ENCODE results near the gene NYNRIN. TPM values are rescaled to one million over a fixed set of nuclear protein-coding genes. Genes with fewer than 3 reads are reported as not detected.
"Not testable (repeated sequence)": the region's sequence is repeated elsewhere in the genome, so short reads cannot be mapped to it uniquely, and the experiment has no call there.

NYNRIN gene
- polyA plus RNA-seq, 1 donor from 2014 or later, result 5.7 TPM

DNA sequence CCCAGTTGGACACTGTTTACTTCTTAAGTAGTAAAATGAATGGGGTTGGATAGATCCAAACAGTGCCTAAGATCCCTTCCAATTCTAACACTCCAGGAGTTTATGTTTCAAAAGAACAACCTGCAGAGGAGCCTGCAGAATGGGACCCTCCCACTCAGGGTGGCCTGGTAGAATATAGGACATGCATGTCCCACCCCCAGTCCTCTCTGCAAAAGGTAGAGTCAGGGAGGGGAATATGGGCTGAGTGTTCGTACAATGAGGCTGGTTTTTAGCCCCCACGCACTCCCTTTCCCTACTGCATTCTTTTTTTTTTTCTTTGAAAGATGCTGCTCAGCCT is 11.8 kb upstream of the NYNRIN start:
- H2AFZ ChIP-seq (ENCODE audit: low read depth, low read length), result no peak overlapping the region
- H3K9ac ChIP-seq (ENCODE audit: low read length), result no peak overlapping the region
- H3K79me2 ChIP-seq (replicated peaks; ENCODE audit: insufficient read depth, low read length), result no peaks in the 10 kb centered on the region
- H3F3A ChIP-seq (ENCODE audit: insufficient read depth, low read length, poor library complexity, severe bottlenecking), result no peaks in the 10 kb centered on the region
- no peak overlapping the region for H3K27ac ChIP-seq (ENCODE audit: low read length)
- no peaks in the 10 kb centered on the region for H3K36me3 ChIP-seq (ENCODE audit: insufficient read depth, low read length)
- no peak overlapping the region for H3K4me3 ChIP-seq (ENCODE audit: low read length)
- H3K9me3 ChIP-seq (ENCODE audit: low read length), result no peaks in the 10 kb centered on the region
- TF ChIP-seq EP300 (conservative IDR thresholded peaks at IDR 0.05; ENCODE audit: poor library complexity, severe bottlenecking) (no peak), EZH2 (IDR thresholded peaks at IDR 0.05; ENCODE audit: borderline replicate concordance, insufficient read depth, low read length, poor library complexity, severe bottlenecking) (no peak), TAF1 (IDR thresholded peaks at IDR 0.05; ENCODE audit: low read depth) (no peak)
- H3K27me3 ChIP-seq (ENCODE audit: insufficient read depth, low read depth, low read length), result no peaks in the 10 kb centered on the region
- H3K4me2 ChIP-seq (ENCODE audit: low read length), result no peak overlapping the region
- no peaks in the 10 kb centered on the region for H4K20me1 ChIP-seq (ENCODE audit: insufficient read depth)
- no peaks in the 10 kb centered on the region for H3K9me2 ChIP-seq (ENCODE audit: insufficient read depth, low read length)

DNA sequence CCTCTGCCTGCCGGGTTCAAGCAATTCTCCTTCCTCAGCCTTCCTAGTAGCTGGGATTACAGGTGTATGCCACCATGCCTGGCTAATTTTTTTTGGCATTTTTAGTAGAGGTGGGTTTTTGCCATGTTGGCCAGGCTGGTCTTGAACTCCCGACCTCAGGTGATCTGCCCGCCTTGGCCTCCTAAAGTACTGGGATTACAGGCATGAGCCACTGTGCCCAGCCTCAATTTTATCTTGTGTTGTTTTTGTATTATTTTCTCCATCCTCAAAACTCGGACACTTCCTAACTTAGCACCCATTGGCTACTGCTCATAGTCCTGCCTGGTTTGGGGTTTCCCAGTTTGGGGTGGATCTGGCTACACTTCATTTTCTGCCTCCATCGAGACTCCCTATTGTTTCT is 11.2 kb upstream of the NYNRIN start:
- not testable (repeated sequence) for H4K20me1 ChIP-seq (ENCODE audit: insufficient read depth); H3K4me2 ChIP-seq (ENCODE audit: low read length); H3K4me3 ChIP-seq (ENCODE audit: low read length); H3K9ac ChIP-seq (ENCODE audit: low read length); H3K9me2 ChIP-seq (ENCODE audit: insufficient read depth, low read length); H3K9me3 ChIP-seq (ENCODE audit: low read length); H3F3A ChIP-seq (ENCODE audit: insufficient read depth, low read length, poor library complexity, severe bottlenecking); H3K36me3 ChIP-seq (ENCODE audit: insufficient read depth, low read length); H3K79me2 ChIP-seq (replicated peaks; ENCODE audit: insufficient read depth, low read length); H3K27me3 ChIP-seq (ENCODE audit: insufficient read depth, low read depth, low read length); H2AFZ ChIP-seq (ENCODE audit: low read depth, low read length); H3K27ac ChIP-seq (ENCODE audit: low read length)

DNA sequence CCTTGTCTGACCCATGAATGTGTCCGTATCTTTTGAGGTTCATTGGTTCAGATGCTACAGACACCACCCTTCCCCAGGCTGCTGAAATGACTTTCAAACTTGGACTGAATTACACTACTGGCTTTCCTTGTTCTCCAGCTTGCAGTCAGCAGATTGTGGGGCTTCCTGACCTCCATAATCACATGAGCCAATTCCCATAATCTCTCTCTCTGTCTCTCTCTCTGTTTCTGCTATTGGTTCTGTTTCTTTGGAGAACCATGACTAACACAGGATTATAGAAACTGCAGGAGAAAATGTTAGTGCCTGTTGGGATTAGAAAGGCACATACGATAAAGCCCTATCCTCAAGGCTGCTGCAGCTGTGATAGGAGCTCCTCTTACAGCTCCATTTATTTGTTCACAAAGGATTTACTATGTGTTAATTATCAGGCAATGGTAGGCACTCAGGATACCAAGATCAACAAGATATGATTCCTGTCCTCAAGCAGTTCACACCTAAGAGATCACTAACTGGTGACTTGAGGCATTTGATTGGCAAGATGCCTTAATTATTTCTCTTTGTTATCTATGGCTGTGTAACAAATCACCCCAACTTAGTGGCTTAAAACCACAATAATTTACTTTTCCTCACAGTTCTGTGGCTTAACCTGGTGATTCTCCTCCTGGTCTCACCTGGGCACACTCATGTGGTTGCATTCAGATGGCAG is 10.2 kb upstream of the NYNRIN start:
- H3K36me3 ChIP-seq (ENCODE audit: insufficient read depth, low read length), result no peaks in the 10 kb centered on the region
- no peak overlapping the region for H2AFZ ChIP-seq (ENCODE audit: low read depth, low read length)
- no peaks in the 10 kb centered on the region for H4K20me1 ChIP-seq (ENCODE audit: insufficient read depth)
- TF ChIP-seq MXI1 (conservative IDR thresholded peaks at IDR 0.05; ENCODE audit: poor library complexity, severe bottlenecking) (no peak), RAD21 (conservative IDR thresholded peaks at IDR 0.05) (no peak), SMC3 (conservative IDR thresholded peaks at IDR 0.05; ENCODE audit: poor library complexity) (no peak), EP300 (conservative IDR thresholded peaks at IDR 0.05; ENCODE audit: poor library complexity, severe bottlenecking) (no peak), REST (IDR thresholded peaks at IDR 0.05; ENCODE audit: borderline replicate concordance) (no peak)
- H3K9ac ChIP-seq (ENCODE audit: low read length), result no peak overlapping the region
- no peaks in the 10 kb centered on the region for H3K9me2 ChIP-seq (ENCODE audit: insufficient read depth, low read length)
- no peak overlapping the region for H3K27ac ChIP-seq (ENCODE audit: low read length)
- H3K4me3 ChIP-seq (ENCODE audit: low read length), result no peak overlapping the region
- no peaks in the 10 kb centered on the region for H3K9me3 ChIP-seq (ENCODE audit: low read length)
- H3F3A ChIP-seq (ENCODE audit: insufficient read depth, low read length, poor library complexity, severe bottlenecking), result no peaks in the 10 kb centered on the region
- H3K4me2 ChIP-seq (ENCODE audit: low read length), result no peak overlapping the region
- no peaks in the 10 kb centered on the region for H3K79me2 ChIP-seq (replicated peaks; ENCODE audit: insufficient read depth, low read length)
- H3K27me3 ChIP-seq (ENCODE audit: insufficient read depth, low read depth, low read length), result no peaks in the 10 kb centered on the region

Measured in neural cell (in vitro differentiated cells).